ENCODE measurements around the gene APC. TPM values are rescaled to one million over a fixed set of nuclear protein-coding genes. Genes with fewer than 3 reads are reported as not detected.

Gene APC
- total RNA-seq, 1 experiment from 2014 or later: 40.0 TPM

DNA sequence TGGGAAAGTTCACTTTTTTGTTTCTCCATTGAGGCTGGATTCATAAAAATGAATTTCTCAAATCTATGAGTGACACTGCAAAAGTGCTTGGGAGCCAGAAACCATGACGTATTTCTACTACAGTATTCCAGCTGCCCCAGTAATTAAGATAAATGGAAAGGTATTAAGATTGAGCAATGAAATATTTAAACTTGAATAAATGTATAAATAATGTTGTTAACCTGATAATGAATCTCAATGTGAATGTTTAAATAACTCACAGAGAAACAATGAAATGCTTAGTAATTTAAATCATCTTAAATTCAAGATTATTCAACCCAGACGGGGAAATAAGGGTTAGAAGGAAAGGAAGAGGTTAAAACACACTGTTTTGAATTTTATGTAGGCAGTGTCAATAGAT, 112.2 kb downstream of the APC start:
- ChIA-PET CTCF (no interaction called here), POLR2A (no interaction called here)
- 0 out of 2 replicates have a peak, but pooled peaks cover 4% of the 10 kb centered on the region for H3K9me3 Mint-ChIP-seq
- no peak for DNase-seq (ENCODE audit: low spot score)
- H3K36me3 Mint-ChIP-seq: no peaks in the 10 kb centered on the region
- H3K4me3 Mint-ChIP-seq: no peak overlapping the region
- H3K27ac Mint-ChIP-seq: no peak overlapping the region
- no peak for ATAC-seq
- no peak for TF ChIP-seq HMGA2 (CRISPR knock-in tag; IDR thresholded peaks at IDR 0.05)
- no peak for TF ChIP-seq RELA (CRISPR knock-in tag; IDR thresholded peaks at IDR 0.05; ENCODE audit: borderline replicate concordance)
- TF ChIP-seq MAX (CRISPR knock-in tag; IDR thresholded peaks at IDR 0.05): no peak
- no peak for TF ChIP-seq FOXP1 (CRISPR knock-in tag; IDR thresholded peaks at IDR 0.05; ENCODE audit: borderline replicate concordance)
- TF ChIP-seq, protein P1, sequence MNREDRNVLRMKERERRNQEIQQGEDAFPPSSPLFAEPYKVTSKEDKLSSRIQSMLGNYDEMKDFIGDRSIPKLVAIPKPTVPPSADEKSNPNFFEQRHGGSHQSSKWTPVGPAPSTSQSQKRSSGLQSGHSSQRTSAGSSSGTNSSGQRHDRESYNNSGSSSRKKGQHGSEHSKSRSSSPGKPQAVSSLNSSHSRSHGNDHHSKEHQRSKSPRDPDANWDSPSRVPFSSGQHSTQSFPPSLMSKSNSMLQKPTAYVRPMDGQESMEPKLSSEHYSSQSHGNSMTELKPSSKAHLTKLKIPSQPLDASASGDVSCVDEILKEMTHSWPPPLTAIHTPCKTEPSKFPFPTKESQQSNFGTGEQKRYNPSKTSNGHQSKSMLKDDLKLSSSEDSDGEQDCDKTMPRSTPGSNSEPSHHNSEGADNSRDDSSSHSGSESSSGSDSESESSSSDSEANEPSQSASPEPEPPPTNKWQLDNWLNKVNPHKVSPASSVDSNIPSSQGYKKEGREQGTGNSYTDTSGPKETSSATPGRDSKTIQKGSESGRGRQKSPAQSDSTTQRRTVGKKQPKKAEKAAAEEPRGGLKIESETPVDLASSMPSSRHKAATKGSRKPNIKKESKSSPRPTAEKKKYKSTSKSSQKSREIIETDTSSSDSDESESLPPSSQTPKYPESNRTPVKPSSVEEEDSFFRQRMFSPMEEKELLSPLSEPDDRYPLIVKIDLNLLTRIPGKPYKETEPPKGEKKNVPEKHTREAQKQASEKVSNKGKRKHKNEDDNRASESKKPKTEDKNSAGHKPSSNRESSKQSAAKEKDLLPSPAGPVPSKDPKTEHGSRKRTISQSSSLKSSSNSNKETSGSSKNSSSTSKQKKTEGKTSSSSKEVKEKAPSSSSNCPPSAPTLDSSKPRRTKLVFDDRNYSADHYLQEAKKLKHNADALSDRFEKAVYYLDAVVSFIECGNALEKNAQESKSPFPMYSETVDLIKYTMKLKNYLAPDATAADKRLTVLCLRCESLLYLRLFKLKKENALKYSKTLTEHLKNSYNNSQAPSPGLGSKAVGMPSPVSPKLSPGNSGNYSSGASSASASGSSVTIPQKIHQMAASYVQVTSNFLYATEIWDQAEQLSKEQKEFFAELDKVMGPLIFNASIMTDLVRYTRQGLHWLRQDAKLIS (CRISPR knock-in tag; IDR thresholded peaks at IDR 0.05; ENCODE audit: borderline replicate concordance): no peak
- no peak for TF ChIP-seq RORB (CRISPR knock-in tag; IDR thresholded peaks at IDR 0.05)
- TF ChIP-seq GTF2I (CRISPR knock-in tag; conservative IDR thresholded peaks at IDR 0.05): no peak
- no peak for TF ChIP-seq TEAD4 (CRISPR knock-in tag; IDR thresholded peaks at IDR 0.05)
- TF ChIP-seq CTCF (IDR thresholded peaks at IDR 0.05): no peak
- no peak for TF ChIP-seq MYBL2 (CRISPR knock-in tag; IDR thresholded peaks at IDR 0.05)
- TF ChIP-seq ERG (CRISPR knock-in tag; IDR thresholded peaks at IDR 0.05): no peak
- TF ChIP-seq NFYB (CRISPR knock-in tag; conservative IDR thresholded peaks at IDR 0.05; ENCODE audit: low read depth): no peak
- TF ChIP-seq ATF1 (CRISPR knock-in tag; IDR thresholded peaks at IDR 0.05): no peak
- TF ChIP-seq ESRRA (CRISPR knock-in tag; IDR thresholded peaks at IDR 0.05; ENCODE audit: borderline replicate concordance): no peak
- TF ChIP-seq USF2 (CRISPR knock-in tag; IDR thresholded peaks at IDR 0.05): no peak
- TF ChIP-seq NFATC4 (CRISPR knock-in tag; IDR thresholded peaks at IDR 0.05): no peak
- no peak for TF ChIP-seq GABPB1 (CRISPR knock-in tag; IDR thresholded peaks at IDR 0.05)
- TF ChIP-seq AR (CRISPR knock-in tag; IDR thresholded peaks at IDR 0.05): no peak
- peaks cover 2% of the 10 kb centered on the region; the same call in 1 of the 2 replicates for H3K27me3 Mint-ChIP-seq (ENCODE audit: low read depth)
- H3K4me1 Mint-ChIP-seq: peaks cover 20% of the 10 kb centered on the region

Data from WTC11 (cell line).